Muscle layer of colon (tissue), 2 donors: Measurements from ENCODE around the gene ENPP6.

Experiments
- H3K27ac ChIP-seq: one replicate; pipeline ENCODE4 v1.7.0; 2013; ENCODE audit warnings: low read depth, mild to moderate bottlenecking, low read length, moderate library complexity
- H3K27me3 ChIP-seq, 2 donors: one replicate each; pipeline ENCODE4 v1.7.0; 2013; ENCODE audit warnings: low read length in 2 of 2, mild to moderate bottlenecking in 2 of 2; ENCODE audit not compliant: insufficient read depth in 2 of 2, control insufficient read depth in 1 of 2
- H3K36me3 ChIP-seq: one replicate; pipeline ENCODE4 v1.7.0; 2013; ENCODE audit warnings: mild to moderate bottlenecking, low read length; ENCODE audit not compliant: insufficient read depth
- H3K4me1 ChIP-seq: one replicate; pipeline ENCODE4 v1.7.0; 2013; ENCODE audit warnings: mild to moderate bottlenecking, low read length; ENCODE audit not compliant: insufficient read depth
- H3K4me3 ChIP-seq, 2 donors: one replicate each; pipeline ENCODE4 v1.7.0; 2013; ENCODE audit warnings: low read length in 2 of 2, low read depth in 1 of 2, mild to moderate bottlenecking in 1 of 2, moderate library complexity in 1 of 2
- H3K9ac ChIP-seq: one replicate; pipeline ENCODE4 v1.7.0; 2013; ENCODE audit warnings: low read length
- H3K9me3 ChIP-seq: one replicate; pipeline ENCODE4 v1.7.0; 2013; ENCODE audit warnings: mild to moderate bottlenecking, low read length
- donor health status: abdominal sarcoma.
- donor health status: Adenocarcinoma of cecum.

Gene ENPP6

GRCh38 chr4:184156163-184156920, 61.3 kb downstream of the ENPP6 start:
- H3K9me3 ChIP-seq = no peaks in the 10 kb centered on the region
- H3K9ac ChIP-seq = no peak overlapping the region
- H3K27me3 ChIP-seq = no peaks in the 10 kb centered on the region
- peaks cover 19% of the 10 kb centered on the region for H3K4me1 ChIP-seq
- H3K4me3 ChIP-seq = peak overlapping the region in 1 of 2 donors; percentile 20
- no peaks in the 10 kb centered on the region for H3K36me3 ChIP-seq
- H3K27ac ChIP-seq = peak overlapping the region; percentile 42

GRCh38 chr4:184154199-184154598, 63.5 kb downstream of the ENPP6 start:
- Histone ChIP-seq H3K4me1 (peaks cover 39% of the 10 kb centered on the region), H3K4me3 (no peak overlapping the region), H3K9ac (no peak overlapping the region), H3K27ac (no peak overlapping the region), H3K36me3 (no peaks in the 10 kb centered on the region), H3K27me3 (no peaks in the 10 kb centered on the region), H3K9me3 (no peaks in the 10 kb centered on the region)

- peaks cover 43% of the 10 kb centered on the region for H3K4me1 ChIP-seq
- no peak overlapping the region for H3K4me3 ChIP-seq
- no peaks in the 10 kb centered on the region for H3K27me3 ChIP-seq
- no peak overlapping the region for H3K27ac ChIP-seq
- H3K9ac ChIP-seq = no peak overlapping the region
- no peaks in the 10 kb centered on the region for H3K9me3 ChIP-seq
- H3K36me3 ChIP-seq = no peaks in the 10 kb centered on the region
Measured at GRCh38 chr4:184153781-184154180, 63.9 kb downstream of the ENPP6 start.

DNA sequence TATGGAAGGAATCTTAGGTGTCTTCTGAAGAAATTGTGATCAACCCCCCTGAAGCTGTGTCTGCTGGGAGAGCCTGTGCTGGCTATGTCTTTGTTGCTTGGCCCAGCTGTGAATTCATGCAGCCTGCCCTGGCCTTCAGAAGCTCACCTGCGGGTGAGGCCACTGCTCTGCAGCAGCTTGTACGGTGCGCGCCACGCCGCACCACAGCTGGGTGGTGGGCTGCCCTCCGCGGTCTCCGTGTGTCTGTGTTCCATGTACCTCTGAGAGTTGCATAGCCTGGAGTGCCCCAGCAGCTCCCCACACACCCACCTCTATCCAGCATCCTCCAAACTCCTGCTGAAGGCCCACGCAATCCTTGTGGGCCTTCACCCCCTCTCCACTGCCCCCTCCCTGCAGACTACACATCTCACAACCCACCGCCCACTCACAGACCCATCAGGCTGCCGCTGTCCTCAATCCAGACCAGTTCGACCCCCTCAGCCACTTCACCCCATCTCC, 65.6 kb downstream of the ENPP6 start:
- Histone ChIP-seq H3K4me1 (peaks cover 50% of the 10 kb centered on the region), H3K27ac (no peak overlapping the region), H3K9ac (no peak overlapping the region), H3K36me3 (no peaks in the 10 kb centered on the region), H3K27me3 (no peaks in the 10 kb centered on the region), H3K9me3 (no peaks in the 10 kb centered on the region), H3K4me3 (no peak overlapping the region)

DNA sequence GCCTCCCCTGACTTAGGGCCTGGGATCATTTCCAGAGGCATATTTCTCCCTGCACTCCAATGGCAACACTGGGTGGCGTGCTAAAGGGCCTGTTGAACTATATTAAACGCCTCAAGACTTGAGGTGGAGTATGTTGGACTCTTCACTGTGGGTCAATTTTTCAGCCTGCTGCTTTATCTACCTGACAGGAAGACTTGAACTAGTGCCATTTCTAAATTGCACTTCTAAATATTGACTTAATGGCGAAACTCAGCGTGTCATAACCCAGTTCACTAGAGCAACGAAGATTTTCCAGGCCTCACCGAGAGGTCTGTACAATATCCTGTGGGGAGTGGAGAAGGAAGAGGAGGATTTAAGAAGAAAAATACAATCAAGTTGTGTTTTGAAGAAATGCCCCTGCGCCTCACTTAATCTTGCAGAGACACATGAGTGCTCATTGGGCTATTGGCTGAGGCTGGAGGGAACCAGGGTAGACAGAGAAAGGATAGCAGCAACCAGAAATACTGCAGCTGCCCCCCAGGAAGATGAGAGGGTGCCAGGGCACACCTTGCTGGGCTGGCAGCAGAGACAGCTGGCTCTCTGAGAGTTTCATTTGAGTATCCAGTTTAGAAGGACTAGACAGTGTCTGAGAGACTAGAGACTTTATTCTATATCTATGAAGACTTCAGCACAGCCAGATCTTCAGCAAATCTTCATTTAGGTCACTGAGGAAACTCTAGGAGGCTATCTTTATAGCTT, 67.4 kb downstream of the ENPP6 start:
- no peak overlapping the region for H3K4me3 ChIP-seq

GRCh38 chr4:184148738-184149637, 68.7 kb downstream of the ENPP6 start:
- Histone ChIP-seq H3K4me1 (peaks cover 35% of the 10 kb centered on the region), H3K27ac (no peak overlapping the region), H3K27me3 (no peaks in the 10 kb centered on the region), H3K36me3 (no peaks in the 10 kb centered on the region), H3K4me3 (no peak overlapping the region), H3K9me3 (no peaks in the 10 kb centered on the region), H3K9ac (no peak overlapping the region)

More for the DNA sequence above, 67.4 kb downstream of the ENPP6 start:
- Histone ChIP-seq H3K9me3 (no peaks in the 10 kb centered on the region), H3K27me3 (no peaks in the 10 kb centered on the region), H3K9ac (no peak overlapping the region), H3K36me3 (no peaks in the 10 kb centered on the region), H3K27ac (peak overlapping the region; percentile 19), H3K4me1 (peaks cover 35% of the 10 kb centered on the region)

GRCh38 chr4:184147858-184148737, 69.6 kb downstream of the ENPP6 start:
- Histone ChIP-seq H3K36me3 (no peaks in the 10 kb centered on the region), H3K27me3 (no peaks in the 10 kb centered on the region), H3K27ac (no peak overlapping the region), H3K9ac (no peak overlapping the region), H3K4me1 (peaks cover 35% of the 10 kb centered on the region), H3K9me3 (no peaks in the 10 kb centered on the region), H3K4me3 (no peak overlapping the region)

DNA sequence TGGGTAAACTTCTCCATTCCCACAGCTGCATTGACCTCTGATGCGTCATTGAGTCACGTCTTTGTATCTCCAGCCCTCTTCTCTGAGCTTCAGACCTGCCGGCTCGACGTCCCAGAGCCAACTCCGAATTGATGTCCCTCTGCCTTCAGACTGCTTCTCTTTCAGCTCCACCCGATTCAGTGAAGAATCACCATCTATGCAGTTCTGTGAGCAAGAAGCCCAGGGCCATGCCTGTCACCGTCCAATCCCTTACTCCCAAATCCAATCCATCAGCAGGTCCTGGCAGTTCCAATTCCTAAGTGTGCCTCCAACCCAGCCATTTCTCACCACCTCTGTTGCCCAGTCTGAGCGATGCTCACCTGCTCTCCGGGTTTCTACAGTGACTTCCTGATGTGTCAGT, 70.7 kb downstream of the ENPP6 start:
- Histone ChIP-seq H3K9ac (no peak overlapping the region), H3K9me3 (no peaks in the 10 kb centered on the region), H3K4me1 (peaks cover 35% of the 10 kb centered on the region), H3K27ac (no peak overlapping the region), H3K4me3 (no peak overlapping the region), H3K27me3 (no peaks in the 10 kb centered on the region), H3K36me3 (no peaks in the 10 kb centered on the region)

GRCh38 chr4:184145596-184145995, 72.1 kb downstream of the ENPP6 start:
- H3K27me3 ChIP-seq = no peaks in the 10 kb centered on the region
- H3K9me3 ChIP-seq = no peaks in the 10 kb centered on the region
- H3K27ac ChIP-seq = no peak overlapping the region
- H3K36me3 ChIP-seq = no peaks in the 10 kb centered on the region
- no peak overlapping the region for H3K9ac ChIP-seq
- H3K4me3 ChIP-seq = no peak overlapping the region
- peaks cover 26% of the 10 kb centered on the region for H3K4me1 ChIP-seq

GRCh38 chr4:184143770-184144564, 73.7 kb downstream of the ENPP6 start:
- Histone ChIP-seq H3K9me3 (no peaks in the 10 kb centered on the region), H3K27ac (no peak overlapping the region), H3K36me3 (no peaks in the 10 kb centered on the region), H3K4me3 (no peak overlapping the region), H3K4me1 (peaks cover 10% of the 10 kb centered on the region), H3K27me3 (no peaks in the 10 kb centered on the region), H3K9ac (no peak overlapping the region)
